GM23338 (cell line): ENCODE data around the gene RASEF.

Experiments
- CTCF ChIP-seq, 2 experiments: fragments of 200-600 bp in 1 of 2; sonication (generic) in 1 of 2; conservative IDR thresholded peaks; 2 replicates each; pipeline versions ENCODE4 v1.5.1 to v1.6.1; 2016 to 2017; ENCODE audit warnings: antibody characterized with exemption in 2 of 2, low read depth in 2 of 2, mild to moderate bottlenecking in 2 of 2, moderate library complexity in 1 of 2
- POLR2AphosphoS5 ChIP-seq: IDR thresholded peaks from 2 replicates; pipeline ENCODE4 v1.6.1; 2016; ENCODE audit warnings: antibody characterized with exemption, low read depth
- TF ChIP-seq, protein P1 (sequence below): IDR thresholded peaks from one replicate; pipeline ENCODE4 v1.6.1; 2018; ENCODE audit warnings: antibody characterized with exemption; ENCODE audit not compliant: unreplicated experiment

DNA sequence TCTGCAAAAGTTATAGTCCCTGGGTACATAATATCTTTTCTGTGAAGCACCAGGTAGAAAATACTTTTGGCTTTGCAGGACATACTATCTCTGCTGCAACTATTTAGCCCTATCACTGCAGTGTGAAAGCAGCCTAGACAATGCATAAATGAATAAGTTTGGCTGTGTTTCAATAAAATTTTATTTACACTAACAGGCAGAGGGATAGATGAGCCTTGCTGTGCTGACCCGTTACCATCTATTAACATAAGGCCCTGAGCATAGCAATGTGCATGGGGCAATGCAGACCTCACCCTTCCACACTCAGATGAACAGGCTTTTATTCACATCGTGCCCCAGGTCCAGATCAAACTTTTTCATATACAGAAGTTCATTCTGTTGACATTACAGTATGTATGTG lies 27.8 kb downstream of the RASEF start:
- TF ChIP-seq CTCF (conservative IDR thresholded peaks at IDR 0.05; ENCODE audit: low read depth in 2 of 2) (no peak), POLR2AphosphoS5 (no peak)
- TF ChIP-seq, protein P1, sequence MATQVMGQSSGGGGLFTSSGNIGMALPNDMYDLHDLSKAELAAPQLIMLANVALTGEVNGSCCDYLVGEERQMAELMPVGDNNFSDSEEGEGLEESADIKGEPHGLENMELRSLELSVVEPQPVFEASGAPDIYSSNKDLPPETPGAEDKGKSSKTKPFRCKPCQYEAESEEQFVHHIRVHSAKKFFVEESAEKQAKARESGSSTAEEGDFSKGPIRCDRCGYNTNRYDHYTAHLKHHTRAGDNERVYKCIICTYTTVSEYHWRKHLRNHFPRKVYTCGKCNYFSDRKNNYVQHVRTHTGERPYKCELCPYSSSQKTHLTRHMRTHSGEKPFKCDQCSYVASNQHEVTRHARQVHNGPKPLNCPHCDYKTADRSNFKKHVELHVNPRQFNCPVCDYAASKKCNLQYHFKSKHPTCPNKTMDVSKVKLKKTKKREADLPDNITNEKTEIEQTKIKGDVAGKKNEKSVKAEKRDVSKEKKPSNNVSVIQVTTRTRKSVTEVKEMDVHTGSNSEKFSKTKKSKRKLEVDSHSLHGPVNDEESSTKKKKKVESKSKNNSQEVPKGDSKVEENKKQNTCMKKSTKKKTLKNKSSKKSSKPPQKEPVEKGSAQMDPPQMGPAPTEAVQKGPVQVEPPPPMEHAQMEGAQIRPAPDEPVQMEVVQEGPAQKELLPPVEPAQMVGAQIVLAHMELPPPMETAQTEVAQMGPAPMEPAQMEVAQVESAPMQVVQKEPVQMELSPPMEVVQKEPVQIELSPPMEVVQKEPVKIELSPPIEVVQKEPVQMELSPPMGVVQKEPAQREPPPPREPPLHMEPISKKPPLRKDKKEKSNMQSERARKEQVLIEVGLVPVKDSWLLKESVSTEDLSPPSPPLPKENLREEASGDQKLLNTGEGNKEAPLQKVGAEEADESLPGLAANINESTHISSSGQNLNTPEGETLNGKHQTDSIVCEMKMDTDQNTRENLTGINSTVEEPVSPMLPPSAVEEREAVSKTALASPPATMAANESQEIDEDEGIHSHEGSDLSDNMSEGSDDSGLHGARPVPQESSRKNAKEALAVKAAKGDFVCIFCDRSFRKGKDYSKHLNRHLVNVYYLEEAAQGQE, result no peak
